Upper lobe of left lung (tissue), 6 donors: ENCODE data around the gene FAM168B. TPM values are rescaled to one million over a fixed set of nuclear protein-coding genes. Genes with fewer than 3 reads are reported as not detected.

Experiments used
- ATAC-seq, 2 donors: fragments of 200-7000 bp; cut with Tn5 transposase; one replicate each; pipeline ENCODE4 v1.9.1; 2022; ENCODE audit warnings: mild to moderate bottlenecking in 2 of 2, moderate library complexity in 2 of 2; ENCODE audit not compliant: low FRiP score in 2 of 2
- DNase-seq, 2 donors: peaks; one replicate each; pipeline ENCODE4 v3.0.0-alpha.2; 2019 to 2020
- H3K27ac ChIP-seq, 4 donors: fragments of 200-600 bp; sonication (generic); one replicate each; pipeline ENCODE4 v1.5.1; 2016 to 2019
- H3K27me3 ChIP-seq, 4 donors: fragments of 200-600 bp; sonication (generic); one replicate each; pipeline ENCODE4 v1.5.1; 2017 to 2019
- H3K36me3 ChIP-seq, 4 donors: fragments of 200-600 bp; sonication (generic); one replicate each; pipeline ENCODE4 v1.5.1; 2016 to 2019
- H3K4me1 ChIP-seq, 4 donors: fragments of 200-600 bp; sonication (generic); one replicate each; pipeline ENCODE4 v1.5.1; 2018 to 2019
- H3K4me3 ChIP-seq, 4 donors: fragments of 200-600 bp; sonication (generic); one replicate each; pipeline ENCODE4 v1.5.1; 2017 to 2019; ENCODE audit warnings: mild to moderate bottlenecking in 2 of 4, moderate library complexity in 1 of 4
- H3K9me3 ChIP-seq, 4 donors: fragments of 200-600 bp; sonication (generic); one replicate each; pipeline ENCODE4 v1.5.1; 2018 to 2019
- EP300 ChIP-seq, 4 donors: sonication (generic); formaldehyde crosslinking; IDR thresholded peaks; one replicate each; pipeline ENCODE4 v1.5.1; 2017; ENCODE audit warnings: antibody characterized with exemption in 4 of 4, control low read depth in 2 of 4
- POLR2A ChIP-seq, 4 donors: fragments of 450-650 bp; IDR thresholded peaks; one replicate each; pipeline ENCODE4 v1.5.1; 2016 to 2017; ENCODE audit warnings: antibody characterized with exemption in 4 of 4, mild to moderate bottlenecking in 2 of 4
- POLR2AphosphoS5 ChIP-seq, 2 donors: sonication (generic); formaldehyde crosslinking; IDR thresholded peaks; one replicate each; pipeline ENCODE4 v1.5.1; 2017; ENCODE audit warnings: antibody characterized with exemption in 2 of 2
- WGBS, 2 donors: methylation state at CpG; one replicate each; pipeline ENCODE4 v1.1.5; 2017 to 2018; 5-methylcytosine and 5-hydroxymethylcytosine counted together
- total RNA-seq, 6 donors: library from RNA; depleted of rRNA in 4 of 6; stranded (reverse); fragments of >200 nt in 4 of 6; gene quantifications; one replicate each; pipeline versions ENCODE4 v1.1.0 to v1.2.1, GENCODE V29; 2016 to 2021
- TF ChIP-seq, protein P1 (sequence below), 6 experiments: fragments of 450-650 bp in 4 of 6; fragments of 200-600 bp in 2 of 6; sonication (generic) in 2 of 6; IDR thresholded peaks; one replicate each; pipeline ENCODE4 v1.5.1; 2016 to 2019; ENCODE audit warnings: antibody characterized with exemption in 6 of 6
- donor health status: DM: no; HTN: no; CAD: no; lungs with moderate emphysema.
- donor health status: DM: no; HTN: yes; CAD: no; lungs with severe emphysema.

The FAM168B gene
- total RNA-seq, 6 donors from 2014 or later, result 22.0 to 86.9 (median 72.8) TPM

DNA sequence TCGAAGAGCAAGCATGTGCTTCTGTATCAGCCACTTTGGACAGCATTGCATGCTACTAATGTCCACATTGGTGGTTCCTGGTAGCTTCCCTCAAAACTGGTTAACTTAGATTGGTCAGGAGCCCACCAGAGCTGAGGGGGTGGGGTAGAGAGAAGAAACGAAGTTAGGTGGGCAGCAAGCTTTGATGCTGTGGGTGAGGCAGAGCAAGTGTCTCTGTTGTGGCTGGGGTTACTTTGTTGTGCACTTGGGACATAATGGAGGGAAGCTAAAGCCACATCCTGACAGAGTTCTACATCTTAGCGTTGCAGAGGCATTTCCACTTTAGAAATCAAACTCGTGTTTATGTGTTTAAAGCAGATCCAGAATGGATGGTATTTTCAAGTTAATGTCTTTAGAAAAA, 82.7 kb downstream of the FAM168B start:
- Histone ChIP-seq H3K36me3 (no peaks in the 10 kb centered on the region), H3K27ac (no peak overlapping the region), H3K4me3 (no peak overlapping the region), H3K27me3 (no peaks in the 10 kb centered on the region), H3K4me1 (no peaks in the 10 kb centered on the region), H3K9me3 (no peaks in the 10 kb centered on the region)
- DNase-seq (no peak), ATAC-seq (no peak)
- TF ChIP-seq POLR2AphosphoS5 (IDR thresholded peaks at IDR 0.05) (no peak), EP300 (IDR thresholded peaks at IDR 0.05) (no peak), POLR2A (IDR thresholded peaks at IDR 0.05) (no peak)
- TF ChIP-seq, protein P1, sequence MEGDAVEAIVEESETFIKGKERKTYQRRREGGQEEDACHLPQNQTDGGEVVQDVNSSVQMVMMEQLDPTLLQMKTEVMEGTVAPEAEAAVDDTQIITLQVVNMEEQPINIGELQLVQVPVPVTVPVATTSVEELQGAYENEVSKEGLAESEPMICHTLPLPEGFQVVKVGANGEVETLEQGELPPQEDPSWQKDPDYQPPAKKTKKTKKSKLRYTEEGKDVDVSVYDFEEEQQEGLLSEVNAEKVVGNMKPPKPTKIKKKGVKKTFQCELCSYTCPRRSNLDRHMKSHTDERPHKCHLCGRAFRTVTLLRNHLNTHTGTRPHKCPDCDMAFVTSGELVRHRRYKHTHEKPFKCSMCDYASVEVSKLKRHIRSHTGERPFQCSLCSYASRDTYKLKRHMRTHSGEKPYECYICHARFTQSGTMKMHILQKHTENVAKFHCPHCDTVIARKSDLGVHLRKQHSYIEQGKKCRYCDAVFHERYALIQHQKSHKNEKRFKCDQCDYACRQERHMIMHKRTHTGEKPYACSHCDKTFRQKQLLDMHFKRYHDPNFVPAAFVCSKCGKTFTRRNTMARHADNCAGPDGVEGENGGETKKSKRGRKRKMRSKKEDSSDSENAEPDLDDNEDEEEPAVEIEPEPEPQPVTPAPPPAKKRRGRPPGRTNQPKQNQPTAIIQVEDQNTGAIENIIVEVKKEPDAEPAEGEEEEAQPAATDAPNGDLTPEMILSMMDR (IDR thresholded peaks at IDR 0.05), result no peak
- WGBS, 2 donors, result 57 to 66% methylated on average over 4 of the region's 4 CpGs

DNA sequence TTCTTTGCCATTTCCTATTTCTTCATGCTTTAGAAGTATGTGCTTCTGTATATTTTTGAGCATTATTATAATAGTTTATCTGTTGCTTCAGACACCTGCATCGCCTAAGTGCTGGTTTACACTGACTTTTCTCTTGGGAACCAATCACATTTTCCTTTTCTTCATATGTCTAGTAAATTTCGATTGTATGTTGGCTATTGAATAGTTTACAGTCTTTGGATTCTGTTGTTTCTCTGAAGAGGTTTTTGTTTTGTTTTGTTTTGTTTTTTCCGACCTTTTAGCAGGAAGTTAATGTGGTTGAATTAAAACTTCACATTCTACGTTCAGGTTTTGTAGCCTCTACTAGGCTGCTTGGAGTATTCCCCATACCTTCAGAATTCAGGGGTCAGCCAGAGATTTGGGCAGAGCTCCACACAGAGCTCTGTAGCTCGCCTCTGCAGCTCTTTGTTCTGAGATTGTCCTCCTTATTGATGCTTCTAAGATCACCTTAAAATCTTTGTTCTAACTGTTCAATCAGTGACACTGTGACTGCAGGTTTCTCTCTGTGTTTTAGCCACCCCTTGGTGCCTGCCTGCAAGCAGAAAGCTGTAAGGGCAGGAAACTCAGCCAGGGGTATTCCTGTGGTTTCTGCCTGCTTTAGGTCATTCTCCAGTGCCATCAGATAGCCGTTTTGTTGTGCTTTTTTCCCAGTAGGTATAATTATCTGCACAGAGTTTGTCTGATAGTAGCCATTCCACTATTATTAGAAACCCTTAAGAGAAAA, 83.4 kb downstream of the FAM168B start:
- TF ChIP-seq EP300 (IDR thresholded peaks at IDR 0.05) (no peak), POLR2AphosphoS5 (IDR thresholded peaks at IDR 0.05) (no peak), POLR2A (IDR thresholded peaks at IDR 0.05) (no peak)
- TF ChIP-seq, protein P1 (IDR thresholded peaks at IDR 0.05), result no peak
- WGBS, 2 donors, result 67 to 71% methylated on average over 6 of the region's 6 CpGs
- Histone ChIP-seq H3K4me3 (no peak overlapping the region), H3K9me3 (no peaks in the 10 kb centered on the region), H3K27ac (no peak overlapping the region), H3K27me3 (no peaks in the 10 kb centered on the region), H3K36me3 (no peaks in the 10 kb centered on the region), H3K4me1 (no peaks in the 10 kb centered on the region)
- no peak for DNase-seq
- ATAC-seq, result no peak

DNA sequence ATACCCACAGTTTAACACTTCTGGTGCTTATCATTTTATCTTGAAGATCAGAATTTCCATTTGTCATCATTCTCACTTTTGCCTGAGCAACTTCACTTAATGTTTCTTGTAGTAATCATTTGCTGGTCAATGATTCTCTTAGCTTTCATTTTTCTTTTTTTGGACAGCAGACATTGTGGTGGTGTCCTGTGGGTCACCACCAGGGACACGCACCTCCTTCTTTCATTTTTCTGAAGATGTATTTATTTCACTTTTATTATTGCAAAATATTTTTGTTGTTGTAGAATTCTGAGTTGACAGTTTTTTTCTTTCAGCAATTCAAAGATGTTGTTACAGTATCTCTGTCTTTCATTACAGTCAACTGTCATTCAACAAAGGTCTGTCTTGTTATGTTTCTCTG, 84.3 kb downstream of the FAM168B start:
- Histone ChIP-seq H3K4me1 (no peaks in the 10 kb centered on the region), H3K4me3 (no peak overlapping the region), H3K27me3 (no peaks in the 10 kb centered on the region), H3K27ac (no peak overlapping the region), H3K36me3 (no peaks in the 10 kb centered on the region), H3K9me3 (no peaks in the 10 kb centered on the region)
- DNase-seq, result no peak
- no peak for ATAC-seq
- 84 to 87% methylated on average over 1 of the region's 1 CpG for WGBS, 2 donors
- TF ChIP-seq, protein P1 (IDR thresholded peaks at IDR 0.05), result no peak
- TF ChIP-seq EP300 (IDR thresholded peaks at IDR 0.05), result no peak
- no peak for TF ChIP-seq POLR2AphosphoS5 (IDR thresholded peaks at IDR 0.05)
- no peak for TF ChIP-seq POLR2A (IDR thresholded peaks at IDR 0.05)

DNA sequence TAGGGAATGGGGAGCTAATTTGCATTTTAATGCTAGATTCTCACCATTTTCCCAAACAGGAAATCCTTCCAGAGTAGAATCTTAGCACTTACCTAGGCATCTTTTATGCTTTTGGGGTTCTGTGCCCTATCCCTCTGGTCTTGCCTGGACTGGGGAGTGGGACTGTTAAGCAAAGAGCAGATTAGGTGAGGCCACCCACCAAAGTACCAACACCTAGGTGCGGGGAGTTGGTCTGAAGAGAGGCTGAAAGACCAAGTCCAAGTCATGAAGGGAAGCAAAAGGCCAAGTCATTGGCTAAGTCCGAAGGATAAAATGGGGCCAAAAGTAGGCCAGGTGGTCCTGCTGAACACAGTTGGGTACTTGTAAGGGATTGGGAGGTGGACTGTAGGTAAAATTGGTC, 86.7 kb downstream of the FAM168B start:
- 88 to 89% methylated on average over 2 of the region's 2 CpGs for WGBS, 2 donors
- Histone ChIP-seq H3K27ac (no peak overlapping the region), H3K27me3 (no peaks in the 10 kb centered on the region), H3K9me3 (no peaks in the 10 kb centered on the region), H3K4me1 (no peaks in the 10 kb centered on the region), H3K4me3 (no peak overlapping the region), H3K36me3 (no peaks in the 10 kb centered on the region)
- ATAC-seq, result no peak
- DNase-seq, result no peak
- TF ChIP-seq, protein P1 (IDR thresholded peaks at IDR 0.05), result no peak
- no peak for TF ChIP-seq EP300 (IDR thresholded peaks at IDR 0.05)
- TF ChIP-seq POLR2AphosphoS5 (IDR thresholded peaks at IDR 0.05), result no peak
- no peak for TF ChIP-seq POLR2A (IDR thresholded peaks at IDR 0.05)
